ENCODE data around the gene CYTH4.

Gene CYTH4

DNA sequence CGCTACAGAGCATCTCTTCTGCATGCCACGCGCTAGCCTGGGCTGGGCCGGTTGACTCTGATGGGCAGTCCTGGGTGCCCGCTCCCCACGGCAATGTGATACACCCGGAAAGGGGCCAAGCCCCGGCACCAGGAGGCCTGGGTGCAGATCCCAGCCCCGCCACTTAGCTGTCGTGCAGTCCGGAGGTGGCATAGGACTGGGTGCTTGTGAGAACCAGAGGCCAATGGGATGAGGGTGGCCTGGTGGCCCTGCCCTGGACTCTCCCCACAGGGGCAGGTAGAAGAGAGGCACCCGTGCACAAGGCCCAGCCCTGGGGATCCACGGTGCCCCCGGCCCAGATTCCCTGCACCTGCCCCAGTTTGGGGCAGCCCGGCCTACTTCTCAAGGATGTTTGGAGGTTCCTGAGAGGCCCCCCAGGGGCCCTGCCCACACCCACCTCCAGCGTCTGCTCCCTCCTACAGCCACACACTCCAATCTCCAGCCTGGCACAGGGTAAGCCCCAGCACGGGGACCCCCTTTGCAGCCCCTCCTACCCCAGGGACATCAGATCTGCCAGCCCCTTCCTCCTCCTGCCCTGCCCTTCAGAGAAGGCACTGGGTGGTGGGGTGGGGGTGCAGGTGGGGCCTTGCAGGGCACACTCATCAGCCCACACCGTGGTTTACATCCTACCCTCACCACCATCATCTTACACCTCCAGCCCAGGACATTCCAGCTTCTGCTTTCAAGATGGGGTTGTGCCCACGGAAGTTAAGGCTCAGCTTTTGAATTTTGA, 66.9 kb downstream of the CYTH4 start:
- no peak for DNase-seq

DNA sequence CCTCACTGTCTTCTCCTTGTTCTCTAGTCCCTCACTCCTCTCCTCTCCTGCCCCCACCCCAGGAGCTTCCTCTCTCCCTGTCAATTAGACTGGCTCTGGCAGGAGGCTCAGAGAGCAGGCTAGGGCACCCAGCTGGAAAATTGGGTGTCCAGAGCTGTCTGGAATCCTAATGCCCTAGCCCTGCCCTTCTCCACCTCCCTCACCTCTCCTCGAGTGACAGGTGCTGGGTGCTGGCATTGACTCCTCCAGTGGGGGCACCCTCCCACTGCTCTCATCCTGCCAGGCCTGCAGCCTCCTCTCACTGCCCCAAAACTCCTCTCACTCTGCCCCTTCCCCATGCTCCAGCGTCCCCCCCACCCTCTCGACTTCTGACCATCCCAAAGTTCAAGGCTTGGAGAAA, 68.9 kb downstream of the CYTH4 start:
- no peak for DNase-seq

DNA sequence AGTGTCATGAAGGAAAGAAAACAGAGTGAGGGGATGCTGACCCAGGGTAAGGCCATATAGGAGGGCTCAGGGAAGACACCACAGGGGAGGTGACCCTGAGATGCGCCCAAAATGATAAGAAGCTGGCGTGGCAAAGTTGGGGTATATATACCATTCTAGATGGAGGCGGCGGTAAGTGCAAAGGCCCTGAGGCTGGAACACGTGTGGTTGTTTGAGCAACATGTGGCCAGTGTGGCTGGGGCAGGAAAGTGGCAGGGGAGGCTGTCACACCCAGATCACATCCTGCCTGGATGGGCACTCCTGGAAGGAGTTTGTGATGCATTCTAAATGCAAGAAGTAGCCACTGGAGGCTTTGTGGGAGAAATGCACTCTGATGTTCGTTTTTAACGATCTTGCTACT, 70.2 kb downstream of the CYTH4 start:
- no peak for DNase-seq

DNA sequence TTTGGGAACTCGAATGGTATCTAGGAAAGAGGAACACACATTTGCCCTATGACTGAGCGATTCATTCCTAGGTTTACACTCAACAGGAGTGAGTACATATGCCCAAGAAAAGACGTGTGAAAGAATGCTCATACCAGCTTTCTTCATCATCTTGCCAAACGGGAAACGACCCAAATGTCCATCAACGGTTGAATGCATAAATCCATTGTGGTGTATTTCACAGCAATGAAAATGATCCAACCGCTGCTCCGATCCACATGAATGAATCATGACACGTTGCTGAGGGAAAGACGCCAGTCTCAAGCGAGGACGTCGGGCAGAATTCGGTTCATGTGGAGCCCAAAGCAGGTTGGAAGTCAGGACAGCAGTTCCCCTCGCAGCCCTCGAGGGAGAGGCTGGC, 71.5 kb downstream of the CYTH4 start:
- DNase-seq: no peak

DNA sequence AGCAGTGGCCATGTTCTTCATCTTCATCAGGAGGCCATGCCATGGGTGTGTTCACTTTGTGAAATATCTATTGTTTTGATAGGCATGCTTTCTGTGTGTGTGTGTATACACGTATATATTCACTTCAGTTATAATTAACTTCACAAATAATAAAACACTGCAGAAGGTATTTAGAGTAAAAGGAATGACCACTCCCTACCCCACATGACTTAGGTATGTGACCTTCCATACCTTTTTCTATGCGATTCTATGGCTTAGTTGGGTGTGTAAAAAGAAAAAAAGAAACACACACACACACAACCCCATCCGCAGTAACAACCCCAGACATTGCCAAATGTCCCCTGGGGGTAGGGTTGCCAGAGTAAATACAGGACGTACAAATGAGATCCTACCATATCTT, 72.0 kb downstream of the CYTH4 start:
- DNase-seq: no peak

DNA sequence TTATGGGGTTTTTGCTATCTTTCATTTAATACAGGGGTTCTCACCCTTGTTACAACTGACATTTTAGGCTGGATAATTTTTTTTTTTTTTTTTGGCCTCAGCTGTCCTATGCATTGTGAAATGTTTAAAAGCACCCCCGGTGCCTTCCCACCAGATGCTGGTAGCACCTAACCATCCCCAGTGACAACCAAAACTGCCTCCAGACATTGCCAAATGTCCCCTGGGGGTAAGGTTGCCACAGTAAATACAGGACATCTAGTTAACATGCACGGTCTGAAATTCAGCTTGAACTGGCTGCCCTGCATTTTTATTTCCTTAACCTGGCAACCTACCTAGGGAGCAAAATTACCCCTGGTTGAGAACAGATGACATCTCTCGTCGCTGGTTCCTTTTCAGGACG, 72.4 kb downstream of the CYTH4 start:
- no peak for DNase-seq

DNA sequence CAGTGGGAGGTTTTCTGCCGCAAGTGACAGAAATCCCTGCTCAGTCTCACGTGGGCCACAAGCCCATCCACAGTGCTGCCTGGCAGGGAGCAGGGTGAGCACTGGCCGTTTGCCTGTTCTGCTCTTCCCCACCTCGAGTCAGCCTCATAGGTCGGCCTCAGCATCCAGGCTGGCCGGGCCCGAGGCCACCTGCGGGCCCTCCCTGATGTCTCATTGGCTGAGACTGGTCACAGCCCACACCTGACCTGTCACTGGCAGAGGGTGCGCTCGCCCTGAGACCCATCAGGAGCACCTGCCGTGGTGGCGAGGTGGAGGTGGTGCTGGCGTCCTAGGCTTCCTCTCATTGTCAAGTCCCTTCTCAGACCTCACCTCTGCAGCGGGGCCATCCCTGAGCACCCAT, 72.9 kb downstream of the CYTH4 start:
- no peak for DNase-seq

DNA sequence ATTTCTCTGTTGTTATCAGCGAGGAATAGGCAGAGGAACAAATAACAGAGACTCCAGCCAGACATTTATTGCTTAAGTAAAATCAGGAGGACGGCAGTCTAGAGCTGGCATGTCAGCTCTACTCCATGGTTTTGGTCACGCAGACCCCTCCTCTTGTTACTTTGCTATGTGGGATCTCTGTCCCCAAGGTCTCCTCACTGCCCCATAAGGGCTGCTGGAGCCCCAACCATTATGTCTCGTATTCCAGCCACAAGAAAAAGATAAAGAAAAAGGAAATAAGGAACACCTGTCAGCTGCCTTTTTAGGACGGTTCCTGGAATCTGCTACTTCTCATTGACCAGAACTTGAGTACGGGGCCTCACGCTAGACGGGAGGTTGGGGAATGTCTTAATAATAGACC, 74.6 kb downstream of the CYTH4 start:
- DNase-seq: no peak

DNA sequence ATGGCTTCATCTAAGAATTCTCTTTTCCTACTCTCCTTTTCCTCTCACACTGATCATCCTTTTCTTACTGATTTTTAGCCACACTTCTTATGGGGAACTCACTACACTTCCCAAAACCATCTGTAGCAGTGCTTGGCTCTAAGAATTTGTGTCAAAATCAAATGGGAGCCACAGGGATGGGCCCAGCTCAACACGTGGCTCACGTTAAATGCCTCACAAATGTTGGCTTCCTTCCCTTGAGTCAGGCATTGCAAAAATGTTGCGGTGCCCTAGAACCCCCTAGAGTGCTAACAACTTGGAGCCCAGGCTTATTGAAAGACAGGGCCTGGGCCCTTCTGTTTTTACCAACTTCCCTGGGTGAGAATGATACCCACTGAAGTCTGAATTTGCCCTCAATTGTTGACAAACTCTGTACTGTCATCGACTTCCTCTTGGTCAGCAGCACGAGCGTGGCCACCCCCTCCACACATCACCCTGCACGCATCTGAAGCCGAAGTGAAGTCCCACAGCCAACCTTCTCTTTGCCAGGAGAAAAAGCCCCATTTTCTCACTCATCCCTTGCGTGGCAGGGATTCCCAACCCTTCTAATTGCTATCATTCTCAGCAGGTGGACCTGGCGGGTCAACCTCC, 75.3 kb downstream of the CYTH4 start:
- no peak for DNase-seq

DNA sequence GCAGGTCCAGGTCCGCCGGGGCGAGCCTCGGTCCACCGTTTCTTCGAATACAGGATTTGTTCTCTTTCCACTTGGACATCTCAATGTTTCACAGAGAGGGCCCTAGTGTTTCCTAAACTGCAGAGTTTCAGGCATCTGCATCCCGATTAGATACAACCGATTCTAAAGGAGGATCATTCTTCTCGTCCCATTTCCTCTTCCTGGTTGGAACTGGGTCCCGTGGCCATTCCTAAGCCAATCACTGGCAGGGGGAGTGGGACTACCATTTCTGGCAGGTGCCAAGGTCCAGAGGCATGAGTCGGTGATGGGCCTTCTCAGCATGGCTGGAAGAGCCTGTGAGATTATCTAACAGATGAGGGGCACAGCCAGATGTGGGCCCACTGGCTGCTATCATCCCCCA, 76.1 kb downstream of the CYTH4 start:
- no peak for DNase-seq

DNA sequence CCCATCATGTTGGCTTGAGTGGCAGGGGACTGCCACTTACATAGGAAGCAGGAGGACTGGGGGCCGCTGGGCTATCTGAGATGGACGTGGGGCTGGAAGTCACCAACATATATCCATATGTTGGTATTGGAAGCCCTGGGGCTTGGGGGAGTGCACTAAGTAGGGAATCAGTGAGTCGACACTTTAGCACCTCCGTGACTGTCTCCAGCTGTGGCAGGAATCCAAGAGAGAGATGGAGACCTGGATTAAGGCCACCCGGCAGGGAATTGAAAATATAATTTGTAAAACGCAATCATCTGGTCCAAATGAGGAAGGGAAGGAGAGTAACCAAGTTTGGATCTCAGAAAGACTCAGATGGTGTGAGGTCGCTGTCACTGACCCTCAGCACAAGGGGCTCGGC, 76.6 kb downstream of the CYTH4 start:
- no peak for DNase-seq

DNA sequence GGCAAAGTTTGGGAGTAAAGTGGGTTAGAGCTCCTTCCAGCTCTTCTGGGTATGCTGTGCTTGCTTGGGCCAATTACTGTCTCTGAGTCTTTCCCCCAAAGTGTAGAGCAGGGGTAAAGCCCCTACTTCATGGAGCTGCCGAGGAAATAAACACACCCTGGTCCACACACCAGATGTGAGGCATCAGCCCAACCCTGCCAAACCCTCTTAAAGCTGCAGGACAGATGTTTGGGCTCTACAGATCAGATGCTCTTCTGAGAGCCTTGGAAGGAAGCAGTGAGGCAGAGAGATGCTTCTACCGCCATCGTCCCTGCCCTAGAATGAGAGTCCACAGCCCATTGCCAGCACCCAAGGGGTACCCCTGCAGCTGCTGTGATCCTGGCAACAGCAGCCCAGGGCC, 80.3 kb downstream of the CYTH4 start:
- no peak for DNase-seq

DNA sequence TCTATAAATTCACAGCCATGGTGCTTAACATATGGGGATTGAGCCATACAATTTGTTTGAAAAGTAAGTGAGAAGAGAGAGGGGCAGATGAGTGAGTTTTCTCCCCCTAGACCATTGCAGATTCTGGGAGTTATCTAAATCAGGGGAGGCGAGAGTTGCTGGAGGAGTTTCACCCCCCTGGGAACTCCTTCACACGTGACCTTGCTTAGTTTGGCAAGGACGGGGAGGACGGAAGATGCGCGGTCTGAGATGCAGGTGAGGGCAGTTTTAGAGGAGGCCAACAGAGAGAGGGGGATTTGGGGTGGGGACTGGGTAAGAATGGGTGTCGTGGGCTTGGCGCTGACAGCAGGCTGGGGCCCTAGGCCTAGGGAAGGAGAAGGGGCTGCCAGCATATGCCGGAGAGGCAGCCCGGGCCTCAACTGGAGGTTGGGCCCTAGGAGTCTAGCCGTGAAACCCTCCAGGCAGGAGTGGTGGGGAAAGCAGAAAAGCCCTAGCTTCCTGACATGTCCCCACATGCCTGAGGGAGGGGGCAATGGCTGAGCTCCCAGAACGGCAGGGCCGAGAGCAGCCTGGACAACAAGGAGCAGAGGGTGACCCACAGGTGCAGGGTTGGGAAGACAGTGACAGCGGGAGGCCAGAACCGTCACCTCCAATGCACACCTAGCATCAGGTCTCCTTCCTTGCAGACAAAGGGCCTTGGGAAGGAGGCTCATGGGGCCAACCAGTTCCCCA, 81.1 kb downstream of the CYTH4 start:
- DNase-seq: no peak

Measured in retina (tissue), 1 donor.